Embryonic facial prominence (tissue), 1 donor: ENCODE results near the gene TUFT1.

ENCODE experiments used
- DNase-seq: peaks from one replicate; pipeline ENCODE4 v3.0.0-alpha.2; 2016; ENCODE audit errors: extremely low spot score

TUFT1 gene

DNA sequence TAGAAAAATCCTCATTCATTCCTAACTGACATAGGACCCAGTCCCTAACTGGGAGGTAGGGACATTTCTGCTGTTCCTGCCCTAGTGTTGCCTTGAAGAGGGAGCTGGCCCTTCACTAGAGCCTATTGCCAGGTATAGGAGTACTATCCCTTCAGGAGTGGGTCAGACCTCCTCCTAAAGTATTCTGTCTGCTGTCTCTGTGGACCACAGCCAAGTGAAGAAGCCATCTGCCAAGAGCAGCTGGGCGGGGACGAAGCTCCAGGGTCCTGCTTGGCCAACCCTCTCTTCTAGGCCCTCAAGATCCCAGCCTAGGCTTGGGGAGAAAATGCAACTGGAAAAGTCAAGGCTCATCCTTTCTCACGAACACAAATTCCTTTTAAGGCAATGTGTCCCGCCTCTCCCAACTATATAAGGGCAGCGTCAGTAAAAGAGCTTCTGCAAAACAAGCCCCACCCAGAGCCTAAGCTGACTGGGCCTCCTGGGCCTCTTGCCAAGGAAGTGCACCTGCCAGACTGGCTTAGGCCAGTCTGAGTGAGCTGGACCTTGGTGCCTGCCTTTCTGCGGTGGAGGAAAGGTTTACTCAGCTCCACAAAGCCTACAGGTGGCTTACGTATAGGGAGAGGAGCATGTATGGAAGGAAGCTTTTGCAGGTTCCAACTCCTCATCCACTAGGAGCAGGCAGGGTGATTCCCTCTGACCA lies 638 bp upstream of the TUFT1 start:
- DNase-seq, result no peak

- DNase-seq, result no peak
Observed at GRCh38 chr1:151540982-151541377, 871 bp downstream of the TUFT1 start.

- DNase-seq, result no peak
Observed at GRCh38 chr1:151541752-151542151, 1.6 kb downstream of the TUFT1 start.

GRCh38 chr1:151542710-151543129 lies 2.6 kb downstream of the TUFT1 start:
- no peak for DNase-seq

GRCh38 chr1:151545542-151545941 lies 5.4 kb downstream of the TUFT1 start:
- DNase-seq, result no peak

DNA sequence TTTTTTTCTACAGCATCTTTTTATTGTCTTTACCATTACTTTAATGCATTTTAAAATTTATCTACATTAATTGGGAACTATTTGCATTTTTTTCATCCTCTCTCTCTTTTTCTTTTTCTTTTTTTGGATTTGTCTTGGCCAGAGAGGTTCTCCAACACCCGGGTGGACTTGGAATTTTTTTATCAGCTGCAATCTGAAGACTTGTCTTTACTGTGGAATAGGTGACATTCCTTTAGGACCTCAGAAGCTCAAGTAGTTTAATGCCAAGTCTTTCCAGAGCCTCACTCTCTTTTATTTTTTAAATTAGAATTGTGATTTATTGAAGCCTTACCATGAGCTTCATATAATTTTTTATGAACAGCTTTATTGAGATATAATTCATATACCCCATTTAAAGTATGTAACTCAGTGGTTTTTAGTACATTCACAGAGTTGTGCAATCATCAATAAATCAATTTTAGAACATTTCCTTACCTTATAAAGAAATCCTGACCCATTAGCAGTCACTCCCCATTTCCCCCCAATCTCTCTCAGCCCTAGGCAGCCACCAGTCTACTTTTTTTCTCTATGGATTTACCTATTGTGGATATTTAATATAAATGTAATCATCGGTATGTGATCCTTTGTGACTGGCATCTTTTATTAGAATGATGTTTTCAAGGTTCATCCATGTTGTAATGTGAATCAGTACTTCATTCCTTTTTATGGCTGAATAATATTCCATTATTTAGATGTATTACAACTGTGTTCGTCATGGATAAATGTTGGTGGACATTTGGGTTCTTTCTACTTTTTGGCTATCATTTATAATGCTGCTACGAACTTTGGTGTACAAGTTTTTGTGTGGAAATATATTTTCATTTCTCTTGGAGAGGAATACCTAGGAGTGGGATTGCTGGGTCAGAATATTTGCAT lies 6.2 kb downstream of the TUFT1 start:
- no peak for DNase-seq

DNA sequence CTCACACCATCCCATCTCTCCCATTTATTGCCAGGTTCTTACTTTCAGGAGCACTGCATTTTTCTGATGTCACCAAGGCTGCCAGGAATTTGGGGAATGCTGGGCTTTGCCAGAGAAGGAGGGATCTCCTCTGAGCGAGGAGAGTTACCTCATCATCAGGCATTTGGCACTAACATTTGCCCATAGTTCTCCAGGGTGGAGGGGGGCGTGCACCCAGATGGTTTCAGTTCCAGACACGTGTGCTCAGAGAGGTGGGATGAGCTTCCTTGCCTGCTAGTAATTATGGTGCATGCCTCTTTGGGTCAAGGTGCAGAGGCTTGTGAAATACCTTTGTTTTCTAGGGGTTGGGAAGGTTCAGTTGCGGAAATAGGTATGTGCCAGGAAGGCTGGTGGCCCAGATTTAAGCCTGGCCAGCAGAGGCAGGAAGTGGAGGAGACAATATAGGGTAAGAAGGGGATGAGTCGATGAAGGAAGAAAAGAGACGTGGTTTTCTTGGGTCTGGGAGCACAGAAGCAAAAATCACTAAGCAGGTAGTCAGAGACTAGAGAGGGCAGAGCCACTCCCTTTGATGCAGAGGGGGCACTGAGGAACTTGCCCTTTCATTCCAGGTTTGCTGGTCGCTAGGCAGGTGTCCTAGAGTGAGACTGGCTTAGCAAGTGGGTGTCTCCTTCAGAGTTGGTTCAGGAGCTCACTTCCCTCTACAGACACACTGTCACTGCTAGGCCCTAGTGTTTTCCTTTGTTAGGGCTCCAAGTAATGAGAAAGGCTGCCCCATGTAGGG lies 7.2 kb downstream of the TUFT1 start:
- DNase-seq, result peak; percentile 48

DNA sequence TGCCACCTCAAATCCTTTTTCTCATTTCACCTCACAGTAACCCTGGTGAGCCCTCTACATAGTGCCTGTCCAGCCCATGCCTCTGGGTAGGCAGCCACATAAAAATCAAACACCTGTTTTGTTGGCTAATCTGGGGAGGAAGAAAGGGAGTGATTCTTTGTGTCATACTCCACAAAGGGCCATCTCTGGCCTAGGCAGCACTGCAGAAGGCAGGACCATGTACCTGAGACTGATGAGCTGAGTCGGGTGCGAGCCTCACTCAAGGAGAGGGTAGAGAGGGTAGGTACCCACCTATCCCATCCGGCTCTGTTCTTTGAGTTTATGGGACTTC lies 7.8 kb downstream of the TUFT1 start:
- DNase-seq, result no peak

DNA sequence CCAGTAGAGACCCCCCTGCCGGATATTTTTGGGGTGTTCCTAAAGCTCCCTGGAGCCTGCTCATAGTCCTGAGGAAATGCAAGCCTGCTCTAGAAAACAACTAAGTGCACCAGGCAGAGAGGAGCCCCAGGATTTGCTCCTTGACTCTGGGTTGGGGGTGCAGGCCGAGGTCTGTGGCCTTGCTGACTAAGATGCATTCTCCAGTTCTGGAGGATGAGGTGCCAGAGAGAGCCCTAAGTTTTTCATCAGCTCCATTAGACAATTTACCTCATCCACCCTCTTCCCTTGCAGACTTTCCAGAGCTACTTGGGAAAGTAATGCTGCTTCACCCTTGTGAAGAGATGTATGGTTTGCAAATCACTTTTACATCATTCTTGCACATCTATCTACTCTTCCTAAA lies 9.1 kb downstream of the TUFT1 start:
- no peak for DNase-seq

GRCh38 chr1:151553659-151554058 lies 13.6 kb downstream of the TUFT1 start:
- DNase-seq, result no peak

- no peak for DNase-seq
Observed at GRCh38 chr1:151556052-151556451, 15.9 kb downstream of the TUFT1 start.

DNA sequence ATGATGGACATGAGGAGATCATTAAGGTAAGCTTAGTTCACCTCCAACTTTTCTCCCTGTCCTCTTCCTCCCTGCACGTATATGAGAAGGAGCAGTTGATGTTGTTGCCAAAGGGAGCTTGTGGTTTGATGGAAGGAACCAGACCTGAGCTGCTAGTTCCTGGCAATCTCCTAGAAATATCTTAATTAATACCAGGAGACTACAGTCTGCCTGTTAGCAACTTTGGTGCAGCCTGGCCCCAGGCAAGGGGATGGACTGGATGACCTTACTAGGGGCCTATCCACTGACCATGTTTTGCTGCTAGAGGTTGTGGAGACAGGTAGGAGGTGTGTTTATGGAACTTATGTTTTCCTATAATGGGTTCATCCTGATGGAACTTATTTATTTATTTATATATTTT lies 22.6 kb downstream of the TUFT1 start:
- no peak for DNase-seq

GRCh38 chr1:151563376-151563775 lies 23.3 kb downstream of the TUFT1 start:
- DNase-seq, result no peak

DNA sequence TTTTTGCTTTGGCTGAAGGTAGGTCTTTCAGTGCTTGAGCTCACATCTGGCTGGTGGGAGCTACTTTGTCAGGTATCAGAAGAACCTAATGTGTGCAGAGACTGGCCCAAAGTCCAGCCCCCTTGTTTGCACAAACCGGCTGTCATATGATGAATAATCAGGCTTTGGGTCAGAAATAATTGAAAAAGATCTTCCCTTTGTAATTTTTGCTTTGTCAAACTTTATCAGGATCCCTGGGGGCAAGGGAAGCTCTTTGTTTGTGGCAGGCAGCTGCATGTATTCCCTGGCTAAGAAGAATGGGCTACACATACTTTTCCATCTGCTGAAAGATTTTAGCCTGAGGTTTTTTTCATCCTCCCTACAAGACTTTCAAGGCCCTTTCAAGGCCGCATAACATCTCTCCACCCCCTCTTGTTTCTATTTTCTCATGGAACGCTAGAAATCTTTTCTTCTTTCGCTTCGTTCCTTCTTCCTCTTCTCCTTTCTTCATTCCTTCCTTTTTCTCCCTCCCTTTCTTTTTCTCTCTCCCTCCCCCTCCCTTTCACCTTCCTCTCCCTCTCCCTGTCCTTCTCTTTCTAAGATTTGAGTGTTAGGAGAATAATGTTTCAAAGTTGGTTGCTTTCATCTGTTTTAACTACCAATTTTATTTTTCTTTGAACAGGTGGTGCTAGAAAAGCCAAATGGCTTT lies 25.5 kb downstream of the TUFT1 start:
- no peak for DNase-seq

GRCh38 chr1:151568626-151569088 lies 28.5 kb downstream of the TUFT1 start:
- no peak for DNase-seq

DNA sequence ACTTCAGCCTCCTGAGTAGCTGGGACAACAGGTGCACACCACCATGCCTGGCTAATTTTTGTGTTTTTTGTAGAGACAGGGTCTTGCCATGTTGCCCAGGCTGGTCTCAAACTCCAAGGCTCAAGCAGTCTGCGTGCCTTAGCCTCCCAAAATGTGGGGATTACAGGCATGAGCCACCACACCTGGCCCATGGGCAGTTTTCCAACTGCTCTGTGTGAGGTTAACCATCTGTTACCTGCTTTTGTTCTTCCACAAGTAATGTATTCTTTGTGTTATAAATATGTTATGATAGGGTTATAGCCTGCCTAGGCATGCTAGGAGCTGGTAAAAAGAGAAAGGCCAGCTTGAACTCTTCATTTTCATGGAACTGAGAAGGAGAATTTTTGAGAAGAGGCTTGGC lies 30.7 kb downstream of the TUFT1 start:
- no peak for DNase-seq

- DNase-seq, result no peak
Observed at GRCh38 chr1:151574575-151575529, 34.7 kb downstream of the TUFT1 start.

GRCh38 chr1:151577173-151577572 lies 37.1 kb downstream of the TUFT1 start:
- DNase-seq, result no peak

GRCh38 chr1:151578941-151579340 lies 38.8 kb downstream of the TUFT1 start:
- no peak for DNase-seq

GRCh38 chr1:151579436-151580225 lies 39.5 kb downstream of the TUFT1 start:
- DNase-seq, result no peak
